Peyer's patch (tissue), 4 donors: ENCODE measurements around the gene SECISBP2L.

Experiments used
- CTCF ChIP-seq, 6 experiments: fragments of 450-650 bp in 4 of 6; fragments of 200-600 bp in 2 of 6; sonication (generic) in 1 of 6; IDR thresholded peaks; one replicate each; pipeline ENCODE4 v1.5.1; 2017 to 2019; ENCODE audit warnings: antibody characterized with exemption in 6 of 6, mild to moderate bottlenecking in 3 of 6, moderate library complexity in 1 of 6
- POLR2A ChIP-seq, 2 donors: fragments of 450-650 bp; IDR thresholded peaks; one replicate each; pipeline ENCODE4 v1.5.1; 2017; ENCODE audit warnings: antibody characterized with exemption in 2 of 2, mild to moderate bottlenecking in 2 of 2, moderate library complexity in 2 of 2

- no peak for TF ChIP-seq POLR2A (IDR thresholded peaks at IDR 0.05)
- no peak for TF ChIP-seq CTCF (IDR thresholded peaks at IDR 0.05)
Measured at GRCh38 chr15:49015896-49016295, 30.4 kb downstream of the SECISBP2L start.
